SK-MEL-5 (cell line): ENCODE data around the gene PRICKLE2. TPM values are rescaled to one million over a fixed set of nuclear protein-coding genes. Genes with fewer than 3 reads are reported as not detected.
A peak's percentile ranks its signal among the peaks of the same experiment; 100 is the strongest.
"Not testable (repeated sequence)": the region's sequence is repeated elsewhere in the genome, so short reads cannot be mapped to it uniquely, and the experiment has no call there.

Experiments
- DNase-seq: peaks from one replicate; pipeline ENCODE4 v3.0.0-alpha.2; 2016; ENCODE audit warnings: low read depth, low spot score
- in situ Hi-C: cut with HindIII; loops from 2 replicates; pipeline ENCODE4 v1.10.0; 2016; ENCODE audit warnings: low sequenced_read_pairs, high pct_unique_total_duplicates, low pct_unique_long_range_greater_than_20kb
- total RNA-seq: library from RNA; depleted of rRNA; stranded (reverse); fragments of >200 nt; shearing (Covaris generic); gene quantifications from 2 replicates; pipeline ENCODE4 v1.2.3, GENCODE V29; 2014

The PRICKLE2 gene
- total RNA-seq, 1 experiment from 2014 or later: 1.5 TPM

DNA sequence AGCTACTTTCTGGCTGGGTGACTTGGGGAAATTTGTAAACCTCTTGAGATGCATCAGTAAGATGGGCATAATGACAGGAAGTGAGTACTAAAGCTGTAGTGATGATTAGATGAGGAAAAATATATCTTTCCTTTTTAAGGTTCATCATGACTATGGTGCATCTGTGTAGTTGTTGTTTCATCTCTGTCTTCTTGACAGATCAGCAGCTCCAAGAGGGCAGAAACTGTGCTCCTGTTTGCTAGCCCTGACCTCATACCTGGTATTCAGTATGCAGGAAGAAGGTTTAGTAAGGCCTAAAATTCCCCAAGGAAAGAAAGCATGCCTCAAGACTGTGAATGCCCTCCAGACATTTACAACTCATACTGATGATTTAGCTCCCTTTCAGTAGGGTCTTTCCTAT, 119.5 kb downstream of the PRICKLE2 start:
- in situ Hi-C loops: no loop called here
- no peak for DNase-seq

- peak; percentile 6 for DNase-seq
- in situ Hi-C loops: no loop called here
Measured at GRCh38 chr3:64104691-64105111, 120.6 kb downstream of the PRICKLE2 start.

- in situ Hi-C loops: no loop called here
- no peak for DNase-seq
Measured at GRCh38 chr3:64104006-64104405, 121.3 kb downstream of the PRICKLE2 start.

DNA sequence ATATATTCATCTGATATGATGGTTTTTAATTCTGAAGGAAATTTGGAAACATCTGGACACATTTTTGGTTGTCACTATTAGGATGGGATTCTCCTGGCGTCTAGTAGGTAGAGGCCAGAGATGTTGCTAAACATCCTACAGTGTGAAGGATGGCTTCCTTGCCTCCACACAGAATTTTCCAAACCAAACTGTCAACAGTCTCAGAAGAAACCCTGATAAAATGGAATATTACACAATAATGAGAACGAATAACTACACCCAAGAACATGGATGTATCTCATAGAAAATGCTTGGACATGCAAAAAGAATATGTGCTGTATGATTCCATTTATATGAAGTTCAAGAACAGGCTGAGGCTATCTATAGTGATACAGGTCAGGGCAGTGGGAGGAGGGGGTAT, 122.1 kb downstream of the PRICKLE2 start:
- DNase-seq: no peak

DNA sequence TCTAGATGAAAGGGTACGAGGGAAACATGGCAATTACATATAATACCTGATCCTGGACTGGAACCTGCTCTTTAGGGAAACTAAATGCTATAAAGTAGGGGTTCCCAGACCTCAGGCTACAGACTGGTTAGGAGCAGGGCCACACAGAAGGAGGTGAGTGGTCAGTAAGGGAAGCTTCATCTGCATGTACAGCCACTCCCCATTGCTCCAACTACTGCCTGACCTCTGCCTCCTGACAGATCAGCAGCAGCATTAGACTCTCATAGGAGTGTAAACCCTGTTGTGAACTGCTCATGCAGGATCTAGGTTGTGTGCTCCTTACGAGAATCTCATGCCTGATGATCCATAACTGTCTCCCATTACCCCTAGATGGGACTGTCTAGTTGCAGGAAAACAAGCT, 123.1 kb downstream of the PRICKLE2 start:
- no peak for DNase-seq
- in situ Hi-C loops: no loop called here

More for the DNA sequence above, 122.1 kb downstream of the PRICKLE2 start:
- in situ Hi-C loops: no loop called here

DNA sequence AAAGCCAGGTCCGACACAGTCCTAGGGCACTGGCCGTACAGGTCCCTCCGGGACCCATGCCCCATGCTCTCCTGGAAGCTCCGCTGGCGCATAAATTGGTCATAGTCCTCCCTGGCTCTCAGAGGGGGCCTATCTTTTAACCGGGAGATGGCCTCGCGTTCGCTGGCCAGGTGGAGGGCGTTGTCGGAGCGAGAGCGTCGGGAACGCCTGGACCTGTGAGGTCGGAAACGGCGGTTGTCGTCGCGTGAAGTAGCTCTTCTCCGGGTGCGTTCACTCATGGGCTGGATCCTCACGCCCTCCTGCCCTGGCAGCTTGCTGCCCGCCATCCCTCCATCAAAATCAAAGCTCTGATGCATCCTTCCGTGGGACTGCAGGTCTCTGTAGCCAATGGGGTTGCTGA, 126.0 kb downstream of the PRICKLE2 start:
- in situ Hi-C loops: no loop called here

DNA sequence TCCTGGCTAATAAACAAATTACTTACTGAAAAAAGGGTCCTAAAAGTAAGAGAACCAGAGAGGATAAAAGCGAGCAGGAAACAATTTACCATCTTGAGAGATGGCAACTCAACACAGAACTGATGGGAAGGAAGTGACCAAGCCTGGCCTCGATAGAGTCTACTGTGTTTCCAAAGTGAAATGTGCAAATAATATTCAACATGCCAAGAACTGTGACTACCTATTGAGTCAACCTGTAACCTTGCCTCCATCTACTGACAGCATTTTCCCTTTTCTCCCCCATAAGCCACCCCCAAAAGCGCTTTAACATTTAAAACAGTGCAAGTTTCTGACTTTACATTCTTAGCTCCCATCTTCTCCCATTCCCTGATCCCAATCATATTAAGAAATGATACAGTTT, 126.6 kb downstream of the PRICKLE2 start:
- in situ Hi-C loops: no loop called here
- no peak for DNase-seq

More for the DNA sequence above, 126.0 kb downstream of the PRICKLE2 start:
- no peak for DNase-seq

- DNase-seq: peak; percentile 36
- in situ Hi-C loops: no loop called here
Measured at GRCh38 chr3:64097920-64098319, 127.3 kb downstream of the PRICKLE2 start.

DNA sequence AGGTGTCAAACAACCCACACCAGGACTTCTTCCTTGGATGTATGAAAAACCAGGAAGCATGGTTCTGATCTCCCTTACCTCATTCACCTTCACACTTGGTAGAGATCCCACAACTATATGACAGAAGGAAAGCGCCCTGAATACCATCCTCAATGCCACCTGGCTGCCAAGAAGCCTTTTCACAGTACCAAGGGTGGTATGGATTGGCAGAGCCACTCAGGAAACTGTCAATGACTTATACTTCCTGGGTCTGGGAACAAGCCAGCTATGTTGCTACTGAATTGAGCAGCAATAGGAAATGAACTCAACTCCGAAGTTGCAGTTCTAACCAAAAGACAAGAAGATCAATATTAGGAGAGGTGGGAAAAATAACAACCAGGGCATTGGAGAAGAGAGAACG, 129.5 kb downstream of the PRICKLE2 start:
- DNase-seq: no peak
- in situ Hi-C loops: no loop called here

DNA sequence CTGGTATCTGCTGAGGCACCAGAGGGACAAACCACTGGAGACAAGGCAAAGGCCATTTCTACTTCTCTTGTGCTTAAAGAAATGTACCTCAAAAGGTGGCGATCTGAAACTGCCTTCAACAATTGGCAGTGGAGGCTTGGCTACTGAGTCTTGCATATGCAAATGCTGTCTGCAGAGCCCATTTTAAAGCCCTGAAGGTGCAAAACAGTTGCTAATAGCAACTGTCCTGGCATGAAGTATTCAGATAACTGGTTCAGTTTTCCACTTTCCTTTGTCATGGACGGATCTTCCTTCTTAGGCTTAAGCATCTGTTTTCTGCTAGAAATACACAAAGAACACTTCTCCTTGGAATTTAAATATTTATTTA, 130.6 kb downstream of the PRICKLE2 start:
- in situ Hi-C loops: no loop called here
- DNase-seq: no peak

GRCh38 chr3:64093825-64094712, 131.2 kb downstream of the PRICKLE2 start:
- no peak for DNase-seq
- in situ Hi-C loops: no loop called here

- DNase-seq: no peak
- in situ Hi-C loops: no loop called here
Measured at GRCh38 chr3:64093211-64093610, 132.1 kb downstream of the PRICKLE2 start.

DNA sequence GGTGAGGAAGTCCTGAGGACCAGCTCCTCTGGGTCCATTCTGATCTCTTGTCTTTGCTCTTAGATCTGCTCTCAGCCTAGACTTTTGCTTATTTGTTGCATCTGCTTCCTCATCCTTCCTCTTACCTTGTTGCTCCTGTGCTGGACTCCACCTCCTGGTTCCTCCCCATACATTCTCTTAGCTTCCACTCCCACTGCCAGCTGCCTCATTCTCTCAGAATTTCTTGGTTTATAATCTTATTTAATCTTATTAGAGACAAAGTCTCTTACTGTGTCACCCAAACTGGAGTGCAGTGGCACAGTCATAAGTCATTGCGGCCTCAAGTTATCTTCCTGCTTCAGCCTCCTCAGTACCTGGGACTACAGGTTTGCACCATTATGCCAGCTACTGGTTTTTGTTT, 133.8 kb downstream of the PRICKLE2 start:
- DNase-seq: no peak
- in situ Hi-C loops: no loop called here

DNA sequence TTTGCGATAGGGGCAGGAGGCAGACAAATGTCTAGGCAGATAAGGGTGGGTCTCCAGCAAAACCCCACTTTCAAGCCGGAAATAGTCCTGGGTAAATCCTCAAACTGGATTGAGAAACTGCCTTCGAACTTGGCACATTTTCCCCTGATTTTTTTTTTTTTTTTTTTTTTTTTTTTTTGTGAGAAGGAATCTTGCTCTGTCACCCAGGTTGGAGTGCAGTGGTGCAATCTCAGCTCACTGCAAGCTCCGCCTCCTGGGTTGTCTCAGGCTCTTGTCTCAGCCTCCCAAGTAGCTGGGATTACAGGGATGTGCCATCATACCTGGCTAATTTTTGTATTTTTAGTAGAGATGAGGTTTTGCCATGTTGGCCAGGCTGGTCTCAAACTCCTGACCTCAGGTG, 135.9 kb downstream of the PRICKLE2 start:
- DNase-seq, in situ Hi-C loops: not testable (repeated sequence)

- DNase-seq: no peak
- in situ Hi-C loops: no loop called here
Measured at GRCh38 chr3:64088408-64089205, 136.7 kb downstream of the PRICKLE2 start.

- no peak for DNase-seq
- in situ Hi-C loops: no loop called here
Measured at GRCh38 chr3:64086479-64087252, 138.6 kb downstream of the PRICKLE2 start.

DNA sequence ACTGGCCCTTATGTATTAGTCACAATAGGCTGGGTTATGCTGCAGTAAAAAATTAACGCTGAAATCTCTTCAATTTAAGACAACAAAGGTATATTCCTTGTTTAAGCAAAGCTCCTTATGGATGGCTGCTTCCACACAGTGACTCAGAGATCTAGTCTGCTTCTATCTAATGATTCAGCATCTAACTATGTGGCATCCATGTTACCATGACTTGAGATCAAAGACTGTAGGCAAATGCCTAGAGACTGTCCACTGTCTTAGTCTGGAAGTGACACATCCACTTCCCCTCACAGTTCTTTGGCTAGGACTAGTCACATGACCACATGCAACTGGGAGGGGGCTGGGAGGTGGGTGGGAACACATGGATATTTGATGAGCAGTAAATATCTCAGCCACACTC, 140.6 kb downstream of the PRICKLE2 start:
- in situ Hi-C loops: no loop called here
- no peak for DNase-seq

DNA sequence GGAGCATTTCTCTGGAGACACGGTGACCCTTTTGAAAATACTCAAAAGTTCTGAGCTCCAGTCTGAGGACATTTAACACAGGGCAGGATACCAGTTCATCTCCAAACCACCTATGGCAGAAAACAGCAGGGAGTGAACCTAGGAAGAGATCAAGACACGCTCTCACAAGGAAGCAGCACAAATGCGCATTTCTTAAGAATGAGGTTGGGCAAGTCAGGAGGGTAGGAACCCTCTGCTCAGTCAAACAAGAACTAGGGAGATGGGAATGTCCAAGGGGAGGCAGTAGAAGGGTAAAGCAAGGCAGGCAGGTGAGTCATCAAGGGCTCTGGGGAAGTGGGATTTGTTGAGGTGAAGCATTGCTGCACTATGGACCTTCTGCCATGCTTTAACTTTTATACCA, 141.7 kb downstream of the PRICKLE2 start:
- in situ Hi-C loops: no loop called here
- DNase-seq: no peak
